Endothelial cell of umbilical vein (primary cell): ENCODE results near the gene NTSR1. TPM values are rescaled to one million over a fixed set of nuclear protein-coding genes. Genes with fewer than 3 reads are reported as not detected.

Experiments used
- BruUV-seq: library from RNA; stranded (reverse); fragments of 400-500 nt; replicated peaks from 2 replicates; lab custom pipeline; 2021; lab: Mats Ljungman, UMichigan
- CTCF ChIA-PET: fragments of 300-600, 350-600 bp; sonication (Branson Sonifier 250); formaldehyde crosslinking; loops from one replicate; lab custom pipeline; 2021; ENCODE audit warnings: antibody characterized with exemption, inconsistent platforms; lab: Charles Lee
- POLR2A ChIA-PET: fragments of 300-600, 350-600 bp; sonication (Branson Sonifier 250); formaldehyde crosslinking; loops from one replicate; lab custom pipeline; 2021; ENCODE audit warnings: antibody characterized with exemption, inconsistent platforms; lab: Charles Lee
- DNase-seq: peaks from one replicate; pipeline ENCODE4 v3.0.0-alpha.2; 2011; ENCODE audit warnings: low read depth, low spot score
- FAIRE-seq: peaks from 2 replicates; lab custom pipeline; 2011; peaks lifted over from hg19 to GRCh38; lab: Jason Lieb, UNC
- H2AFZ ChIP-seq: 2 replicates; pipeline ENCODE4 v1.6.0; 2012; ENCODE audit warnings: low read depth, low read length, control low read depth, inconsistent platforms
- H3K27ac ChIP-seq: 2 replicates; pipeline ENCODE4 v1.5.1; 2011; ENCODE audit warnings: low read depth, mild to moderate bottlenecking, control low read depth, low read length, moderate library complexity; ENCODE audit not compliant: insufficient read depth
- H3K27me3 ChIP-seq, 2 experiments: 2 replicates each; pipeline versions ENCODE4 v1.6.0 to v1.6.1; 2011; ENCODE audit warnings: low read length in 2 of 2, mixed read lengths in 1 of 2; ENCODE audit not compliant: control insufficient read depth in 2 of 2, insufficient read depth in 2 of 2
- H3K36me3 ChIP-seq, 2 experiments: 2 replicates in 1 of 2; 3 replicates in 1 of 2; pipeline ENCODE4 v1.5.1; 2011; ENCODE audit warnings: low read length in 2 of 2, mild to moderate bottlenecking in 1 of 2, moderate library complexity in 1 of 2; ENCODE audit not compliant: control insufficient read depth in 2 of 2, insufficient read depth in 2 of 2; ENCODE audit errors: extremely low read depth in 1 of 2
- H3K4me1 ChIP-seq: 3 replicates; pipeline ENCODE4 v1.5.1; 2011; ENCODE audit warnings: mild to moderate bottlenecking, low read length; ENCODE audit not compliant: control insufficient read depth, insufficient read depth; ENCODE audit errors: extremely low read depth
- H3K4me2 ChIP-seq: 2 replicates; pipeline ENCODE4 v1.6.1; 2011; ENCODE audit warnings: low read length, control low read depth, mixed read lengths; ENCODE audit not compliant: insufficient read depth
- H3K4me3 ChIP-seq, 3 experiments: fragments of 200-600 bp in 1 of 3; sonication (generic), shearing (Covaris generic) in 1 of 3; replicated peaks in 1 of 3; 2 replicates each; pipeline ENCODE4 v1.5.1; 2011 to 2016; ENCODE audit warnings: control low read depth in 3 of 3, low read length in 3 of 3, mild to moderate bottlenecking in 2 of 3, inconsistent platforms in 1 of 3, low read depth in 1 of 3, moderate library complexity in 1 of 3; ENCODE audit not compliant: insufficient read depth in 1 of 3
- H3K79me2 ChIP-seq: 2 replicates; pipeline ENCODE4 v1.6.0; 2012; ENCODE audit warnings: low read length, inconsistent platforms; ENCODE audit not compliant: control insufficient read depth, insufficient read depth
- H3K9ac ChIP-seq: replicated peaks from 2 replicates; pipeline ENCODE3; 2011; ENCODE audit warnings: low read length, control low read depth; ENCODE audit not compliant: insufficient read depth; ENCODE audit errors: extremely low read depth
- H3K9me1 ChIP-seq: replicated peaks from 3 replicates; pipeline ENCODE4 v1.6.0; 2011; ENCODE audit warnings: mild to moderate bottlenecking, low read length; ENCODE audit not compliant: control insufficient read depth, insufficient read depth; ENCODE audit errors: extremely low read depth
- H3K9me3 ChIP-seq: replicated peaks from 2 replicates; pipeline ENCODE4 v1.5.1; 2012; ENCODE audit warnings: low read length, inconsistent platforms; ENCODE audit not compliant: control insufficient read depth, insufficient read depth
- H4K20me1 ChIP-seq: replicated peaks from 2 replicates; pipeline ENCODE3; 2011; ENCODE audit warnings: mild to moderate bottlenecking, low read length; ENCODE audit not compliant: control insufficient read depth, insufficient read depth; ENCODE audit errors: extremely low read depth
- CTCF ChIP-seq, 2 donors: IDR thresholded peaks; 1 replicate in 1 of 2; 2 replicates in 1 of 2; pipeline ENCODE4 v1.5.1; 2011; ENCODE audit warnings: low read length in 2 of 2, mild to moderate bottlenecking in 2 of 2, moderate library complexity in 2 of 2, control low read depth in 1 of 2, inconsistent platforms in 1 of 2, low read depth in 1 of 2; ENCODE audit not compliant: insufficient read depth in 1 of 2; ENCODE audit errors: extremely low read depth in 1 of 2
- EZH2 ChIP-seq: IDR thresholded peaks from 2 replicates; pipeline ENCODE4 v1.6.1; 2012; ENCODE audit warnings: borderline replicate concordance, low read depth, mild to moderate bottlenecking, moderate library complexity, low read length, inconsistent platforms; ENCODE audit not compliant: severe bottlenecking
- FOS ChIP-seq: IDR thresholded peaks from 2 replicates; pipeline ENCODE4 v1.6.1; 2011; ENCODE audit warnings: mild to moderate bottlenecking, low read length, moderate library complexity, borderline replicate concordance; ENCODE audit not compliant: insufficient read depth
- GATA2 ChIP-seq: IDR thresholded peaks from 2 replicates; pipeline ENCODE4 v1.7.0; 2011; ENCODE audit warnings: low read depth, mild to moderate bottlenecking, moderate library complexity, mixed read lengths, low read length; ENCODE audit not compliant: insufficient read length, insufficient read depth
- JUN ChIP-seq: IDR thresholded peaks from 2 replicates; pipeline ENCODE4 v1.6.1; 2011; ENCODE audit warnings: borderline replicate concordance, low read depth; ENCODE audit not compliant: insufficient read length, insufficient read depth
- MAX ChIP-seq: IDR thresholded peaks from 2 replicates; pipeline ENCODE4 v1.6.1; 2011; ENCODE audit not compliant: insufficient read depth, insufficient read length
- MYC ChIP-seq: IDR thresholded peaks from one replicate; pipeline ENCODE4 v1.6.1; 2011; ENCODE audit warnings: mild to moderate bottlenecking, low read depth, low read length
- POLR2A ChIP-seq: IDR thresholded peaks from 2 replicates; pipeline ENCODE4 v1.6.1; 2012; ENCODE audit warnings: low read depth, mild to moderate bottlenecking, control low read depth, low read length
- POLR2AphosphoS5 ChIP-seq: IDR thresholded peaks from 2 replicates; pipeline ENCODE4 v1.6.1; 2012; ENCODE audit warnings: low read depth, mild to moderate bottlenecking, control low read depth, low read length, moderate library complexity; ENCODE audit not compliant: insufficient read depth
- dilution Hi-C: fragments of 300-500 bp; cut with MboI; formaldehyde crosslinking; loops from one replicate; pipeline ENCODE4 v1.15.0; 2019; ENCODE audit warnings: low sequenced_read_pairs; ENCODE audit not compliant: extremely low pct_ligation_motif_present
- intact Hi-C: fragments of 100-400 bp; cut with micrococcal nuclease; formaldehyde crosslinking; loops from one replicate; pipeline ENCODE4 v1.10.0; 2022
- polyA plus RNA-seq, 4 experiments: library from polyadenylated mRNA; depleted of rRNA in 3 of 4; stranded (reverse) in 3 of 4; unstranded in 1 of 4; fragments of >200 nt; gene quantifications; 2 replicates each; pipeline versions ENCODE4 v1.2.1 to v1.2.3, GENCODE V29; 2011 to 2012; ENCODE audit warnings: missing spikeins in 1 of 4
- total RNA-seq: library from RNA; stranded (reverse); gene quantifications from 2 replicates; pipeline ENCODE4 v1.2.3, GENCODE V29; 2021

Gene NTSR1
- total and polyA plus RNA-seq, 2 donors (not counting 3 experiments of a cell fraction or from before 2014, with no cell fraction given): 0.14 to 2.1 TPM

GRCh38 chr20:62692801-62693523, 15.7 kb upstream of the NTSR1 start:
- ChIA-PET POLR2A (no interaction called here), CTCF (interaction anchor here (1.5 to 2.4 kb wide), 4 partner anchors 10 to 99 kb away, joined by 5 to 7 read pairs (median 6); no protein-coding TSS in a partner anchor)
- Histone ChIP-seq H2AFZ (no peak overlapping the region), H3K36me3 (no peaks in the 10 kb centered on the region), H3K9ac (no peak overlapping the region), H3K27me3 (no peaks in the 10 kb centered on the region), H3K4me1 (no peaks in the 10 kb centered on the region), H3K79me2 (no peaks in the 10 kb centered on the region), H3K27ac (no peak overlapping the region), H3K9me3 (no peaks in the 10 kb centered on the region), H3K4me2 (no peak overlapping the region), H4K20me1 (no peaks in the 10 kb centered on the region), H3K9me1 (no peaks in the 10 kb centered on the region), H3K4me3 (no peak overlapping the region)
- TF ChIP-seq CTCF (IDR thresholded peaks at IDR 0.05; ENCODE audit: extremely low read depth in 1 of 2, insufficient read depth in 1 of 2, low read depth in 1 of 2, low read length in 2 of 2) (no peak), MYC (no peak), GATA2 (no peak), POLR2A (no peak), FOS (no peak), POLR2AphosphoS5 (no peak), JUN (no peak), MAX (no peak), EZH2 (no peak)
- intact Hi-C loops (no loop called here), dilution Hi-C loops (no loop called here)
- no TSS peak for BruUV-seq
- DNase-seq (no peak), FAIRE-seq (no peak)
